ENCODE results near the gene PGAM1. TPM values are rescaled to one million over a fixed set of nuclear protein-coding genes. Genes with fewer than 3 reads are reported as not detected.
"Not testable (repeated sequence)": the region's sequence is repeated elsewhere in the genome, so short reads cannot be mapped to it uniquely, and the experiment has no call there.

Gene PGAM1
- total RNA-seq, 1 experiment from 2014 or later, result 412 TPM

GRCh38 chr10:97412891-97413304 lies 13.1 kb upstream of the PGAM1 start:
- no peak overlapping the region for H3K4me3 ChIP-seq (ENCODE audit: low read depth, low read length)
- Mint-ChIP-seq H3K36me3 (ENCODE audit: insufficient read depth, unreplicated experiment) (peaks cover 5% of the 10 kb centered on the region), H3K27ac (ENCODE audit: unreplicated experiment) (no peak overlapping the region), H3K4me1 (ENCODE audit: low read depth, unreplicated experiment) (peaks cover 14% of the 10 kb centered on the region), H3K27me3 (ENCODE audit: insufficient read depth, unreplicated experiment) (no peaks in the 10 kb centered on the region), H3K4me3 (ENCODE audit: unreplicated experiment) (no peak overlapping the region), H3K9me3 (ENCODE audit: unreplicated experiment) (no peaks in the 10 kb centered on the region)
- no TSS peak for BruUV-seq (replicated peaks)
- no peaks in the 10 kb centered on the region for H3K27me3 ChIP-seq (replicated peaks; ENCODE audit: control insufficient read depth, insufficient read depth, low read length)
- no peak for TF ChIP-seq CTCF (IDR thresholded peaks at IDR 0.05; ENCODE audit: insufficient read depth in 1 of 2, low read depth in 1 of 2, low read length in 1 of 2, severe bottlenecking in 1 of 2, unreplicated experiment in 1 of 2)
- no peaks in the 10 kb centered on the region for H3K9me3 ChIP-seq
- no peak for DNase-seq
- ChIA-PET POLR2A (no interaction called here), CTCF (interaction anchor here (1.2 kb wide), 1 partner anchor 12 kb away, joined by 3 read pairs; the partner anchor contains the start of gene RRP12)
- no peaks in the 10 kb centered on the region for H3K36me3 ChIP-seq (ENCODE audit: control insufficient read depth, insufficient read depth, low read length)
- intact Hi-C loops (cut with micrococcal nuclease; ENCODE audit: unreplicated experiment), result no loop called here
- H3K4me1 ChIP-seq, result peaks cover 12% of the 10 kb centered on the region

- no peak for DNase-seq
- H3K27ac Mint-ChIP-seq (ENCODE audit: unreplicated experiment), result no peak overlapping the region
- no peak overlapping the region for H3K4me3 Mint-ChIP-seq (ENCODE audit: unreplicated experiment)
- no peak overlapping the region for H3K4me3 ChIP-seq (ENCODE audit: low read depth, low read length)
- H3K27me3 ChIP-seq (replicated peaks; ENCODE audit: control insufficient read depth, insufficient read depth, low read length), result no peaks in the 10 kb centered on the region
- no peaks in the 10 kb centered on the region for H3K36me3 Mint-ChIP-seq (ENCODE audit: insufficient read depth, unreplicated experiment)
- no TSS peak for BruUV-seq (replicated peaks)
- H3K9me3 Mint-ChIP-seq (ENCODE audit: unreplicated experiment), result no peaks in the 10 kb centered on the region
- no peak for TF ChIP-seq CTCF (IDR thresholded peaks at IDR 0.05; ENCODE audit: insufficient read depth in 1 of 2, low read depth in 1 of 2, low read length in 1 of 2, severe bottlenecking in 1 of 2, unreplicated experiment in 1 of 2)
- H3K4me1 Mint-ChIP-seq (ENCODE audit: low read depth, unreplicated experiment), result peaks cover 14% of the 10 kb centered on the region
- H3K9me3 ChIP-seq, result no peaks in the 10 kb centered on the region
- CTCF ChIA-PET, result no interaction called here
- no peaks in the 10 kb centered on the region for H3K27me3 Mint-ChIP-seq (ENCODE audit: insufficient read depth, unreplicated experiment)
- H3K36me3 ChIP-seq (ENCODE audit: control insufficient read depth, insufficient read depth, low read length), result no peaks in the 10 kb centered on the region
- intact Hi-C loops (cut with micrococcal nuclease; ENCODE audit: unreplicated experiment), result no loop called here
- peaks cover 9% of the 10 kb centered on the region for H3K4me1 ChIP-seq
- POLR2A ChIA-PET, result no interaction called here
Observed at GRCh38 chr10:97416565-97416964, 9.4 kb upstream of the PGAM1 start.

GRCh38 chr10:97423757-97424098 lies 2.3 kb upstream of the PGAM1 start:
- H3K4me3 ChIP-seq (ENCODE audit: low read depth, low read length); H3K27me3 ChIP-seq (replicated peaks; ENCODE audit: control insufficient read depth, insufficient read depth, low read length); H3K4me1 Mint-ChIP-seq (ENCODE audit: low read depth, unreplicated experiment); H3K36me3 ChIP-seq (ENCODE audit: control insufficient read depth, insufficient read depth, low read length); H3K27me3 Mint-ChIP-seq (ENCODE audit: insufficient read depth, unreplicated experiment); POLR2A ChIA-PET; intact Hi-C loops (cut with micrococcal nuclease; ENCODE audit: unreplicated experiment); BruUV-seq (replicated peaks); H3K9me3 Mint-ChIP-seq (ENCODE audit: unreplicated experiment); DNase-seq; CTCF ChIA-PET; H3K27ac Mint-ChIP-seq (ENCODE audit: unreplicated experiment); H3K4me3 Mint-ChIP-seq (ENCODE audit: unreplicated experiment); H3K9me3 ChIP-seq: not testable (repeated sequence)
- H3K4me1 ChIP-seq, result peaks cover 12% of the 10 kb centered on the region
- peaks cover 31% of the 10 kb centered on the region for H3K36me3 Mint-ChIP-seq (ENCODE audit: insufficient read depth, unreplicated experiment)
